Ovary (tissue), 9 donors: ENCODE measurements around the gene HOMER2. TPM values are rescaled to one million over a fixed set of nuclear protein-coding genes. Genes with fewer than 3 reads are reported as not detected.

ENCODE experiments used
- DNase-seq, 5 donors: peaks; one replicate each; pipeline ENCODE4 v3.0.0-alpha.2; 2019 to 2020
- H3K27ac ChIP-seq, 2 donors: fragments of 200-600 bp; one replicate each; pipeline versions ENCODE4 v1.5.1 to v1.8.0; 2019 to 2022
- H3K27me3 ChIP-seq: fragments of 200-600 bp; one replicate; pipeline ENCODE4 v1.8.0; 2022
- H3K36me3 ChIP-seq: fragments of 200-600 bp; sonication (generic); one replicate; pipeline ENCODE4 v1.5.1; 2019
- H3K4me1 ChIP-seq: one replicate; pipeline ENCODE4 v1.8.1; 2013; ENCODE audit warnings: mild to moderate bottlenecking, moderate library complexity; ENCODE audit not compliant: insufficient read depth
- H3K4me3 ChIP-seq: fragments of 200-600 bp; sonication (generic); one replicate; pipeline ENCODE4 v1.5.1; 2017
- H3K9me3 ChIP-seq, 2 donors: fragments of 200-600 bp in 1 of 2; sonication (generic) in 1 of 2; one replicate each; pipeline versions ENCODE4 v1.5.1 to v1.8.1; 2013 to 2019; ENCODE audit warnings: mild to moderate bottlenecking in 1 of 2, moderate library complexity in 1 of 2
- EP300 ChIP-seq: sonication (generic); formaldehyde crosslinking; IDR thresholded peaks from one replicate; pipeline ENCODE4 v1.6.1; 2017; ENCODE audit warnings: antibody characterized with exemption
- POLR2A ChIP-seq: fragments of 450-650 bp; IDR thresholded peaks from one replicate; pipeline ENCODE4 v1.6.1; 2017; ENCODE audit warnings: antibody characterized with exemption, mild to moderate bottlenecking, moderate library complexity
- WGBS, 3 donors: extraction: QIAGEN DNeasy Blood & Tissue Kit in 1 of 3; methylation state at CpG; one replicate each; pipeline versions ENCODE4 v1.1.5 to v1.1.7; 2013 to 2017; 5-methylcytosine and 5-hydroxymethylcytosine counted together
- intact Hi-C, 4 donors: fragments of 100-400 bp; cut with DNase I; formaldehyde crosslinking; loops; one replicate each; pipeline versions ENCODE4 v1.11.0 to v1.15.1; 2022 to 2023
- polyA plus RNA-seq, 2 donors: library from polyadenylated mRNA; stranded (reverse); fragments of 200-250 nt in 1 of 2; fragments of 350-450 nt in 1 of 2; fragmentation: Illumina TruSeq in 1 of 2; extraction: RNeasy Lipid Tissue Mini Kit (QIAGEN cat#74804) in 1 of 2; gene quantifications; one replicate each; pipeline ENCODE4 v1.2.3, GENCODE V29; 2013 to 2014
- total RNA-seq, 7 donors: library from RNA; depleted of rRNA in 2 of 7; stranded (reverse); fragments of >200 nt in 2 of 7; fragmentation: NEBNext Ultra II Directional in 3 of 7; extraction: Animal tissue kit (Norgen Biotek cat#: 25700) in 3 of 7; gene quantifications; one replicate each; pipeline versions ENCODE4 v1.1.0 to v1.2.4, GENCODE V29; 2016 to 2023
- TF ChIP-seq, protein P1 (sequence below), 3 donors: fragments of 450-650 bp in 2 of 3; fragments of 200-600 bp in 1 of 3; IDR thresholded peaks; one replicate each; pipeline versions ENCODE4 v1.5.1 to v1.8.0; 2016 to 2022; ENCODE audit warnings: antibody characterized with exemption in 3 of 3, mild to moderate bottlenecking in 1 of 3
- donor health status: DM: no; HTN: no; CAD: no; lungs with moderate emphysema.
- donor health status: DM: no; HTN: no; CAD: no.
- donor health status: Bipolar disorder and iron deficiency.
- donor health status: DM: yes; HTN: yes; CAD: no.
- donor health status: DM: no; HTN: no; CAD: no.
- donor health status: DM: yes; HTN: yes; CAD: no.

Gene HOMER2
- total and polyA plus RNA-seq, 9 donors = 3.0 to 60.8 (median 11.0) TPM

GRCh38 chr15:82995938-82996337 lies 43.4 kb upstream of the HOMER2 start:
- WGBS, 3 donors = 57 to 64% (median 59%) methylated on average over 3 of the region's 3 CpGs
- no peaks in the 10 kb centered on the region for H3K27me3 ChIP-seq
- TF ChIP-seq, protein P1, sequence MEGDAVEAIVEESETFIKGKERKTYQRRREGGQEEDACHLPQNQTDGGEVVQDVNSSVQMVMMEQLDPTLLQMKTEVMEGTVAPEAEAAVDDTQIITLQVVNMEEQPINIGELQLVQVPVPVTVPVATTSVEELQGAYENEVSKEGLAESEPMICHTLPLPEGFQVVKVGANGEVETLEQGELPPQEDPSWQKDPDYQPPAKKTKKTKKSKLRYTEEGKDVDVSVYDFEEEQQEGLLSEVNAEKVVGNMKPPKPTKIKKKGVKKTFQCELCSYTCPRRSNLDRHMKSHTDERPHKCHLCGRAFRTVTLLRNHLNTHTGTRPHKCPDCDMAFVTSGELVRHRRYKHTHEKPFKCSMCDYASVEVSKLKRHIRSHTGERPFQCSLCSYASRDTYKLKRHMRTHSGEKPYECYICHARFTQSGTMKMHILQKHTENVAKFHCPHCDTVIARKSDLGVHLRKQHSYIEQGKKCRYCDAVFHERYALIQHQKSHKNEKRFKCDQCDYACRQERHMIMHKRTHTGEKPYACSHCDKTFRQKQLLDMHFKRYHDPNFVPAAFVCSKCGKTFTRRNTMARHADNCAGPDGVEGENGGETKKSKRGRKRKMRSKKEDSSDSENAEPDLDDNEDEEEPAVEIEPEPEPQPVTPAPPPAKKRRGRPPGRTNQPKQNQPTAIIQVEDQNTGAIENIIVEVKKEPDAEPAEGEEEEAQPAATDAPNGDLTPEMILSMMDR (IDR thresholded peaks at IDR 0.05) = no peak
- TF ChIP-seq POLR2A (no peak), EP300 (no peak)
- intact Hi-C loops = loop anchor here in 1 of 4 donors (10.0 kb wide), 1 partner anchor 141 kb away; no protein-coding TSS in a partner anchor
- no peak overlapping the region for H3K27ac ChIP-seq
- H3K36me3 ChIP-seq = no peaks in the 10 kb centered on the region
- no peaks in the 10 kb centered on the region for H3K9me3 ChIP-seq
- DNase-seq = no peak
- H3K4me1 ChIP-seq = no peaks in the 10 kb centered on the region
- no peak overlapping the region for H3K4me3 ChIP-seq

DNA sequence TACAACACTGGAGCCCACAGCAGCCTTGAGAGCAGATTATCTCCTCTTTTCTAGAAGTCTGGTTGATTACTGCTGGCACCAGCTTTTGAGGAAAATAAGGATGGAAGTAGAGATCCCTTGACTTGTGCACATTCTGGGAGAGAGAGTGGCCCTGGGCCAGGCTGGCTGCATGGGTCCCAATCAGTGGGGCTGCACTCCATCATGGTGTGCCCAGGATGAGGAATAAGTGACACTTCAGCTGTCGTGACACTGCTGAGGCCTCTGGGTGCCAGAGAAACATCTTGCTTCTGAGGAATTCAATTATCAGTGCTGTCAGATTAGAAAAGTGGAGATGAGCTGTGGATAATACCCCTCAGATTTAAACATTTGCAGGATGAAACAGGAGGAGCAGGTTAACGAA lies 42.6 kb upstream of the HOMER2 start:
- no peak for DNase-seq
- H3K9me3 ChIP-seq = no peaks in the 10 kb centered on the region
- 86 to 94% (median 87%) methylated on average over 2 of the region's 2 CpGs for WGBS, 3 donors
- no peaks in the 10 kb centered on the region for H3K36me3 ChIP-seq
- no peak overlapping the region for H3K27ac ChIP-seq
- TF ChIP-seq EP300 (no peak), POLR2A (no peak)
- TF ChIP-seq, protein P1 (IDR thresholded peaks at IDR 0.05) = no peak
- no peaks in the 10 kb centered on the region for H3K27me3 ChIP-seq
- no peaks in the 10 kb centered on the region for H3K4me1 ChIP-seq
- no peak overlapping the region for H3K4me3 ChIP-seq
- intact Hi-C loops = loop anchor here in 1 of 4 donors (10.0 kb wide), 1 partner anchor 140 kb away; no protein-coding TSS in a partner anchor

DNA sequence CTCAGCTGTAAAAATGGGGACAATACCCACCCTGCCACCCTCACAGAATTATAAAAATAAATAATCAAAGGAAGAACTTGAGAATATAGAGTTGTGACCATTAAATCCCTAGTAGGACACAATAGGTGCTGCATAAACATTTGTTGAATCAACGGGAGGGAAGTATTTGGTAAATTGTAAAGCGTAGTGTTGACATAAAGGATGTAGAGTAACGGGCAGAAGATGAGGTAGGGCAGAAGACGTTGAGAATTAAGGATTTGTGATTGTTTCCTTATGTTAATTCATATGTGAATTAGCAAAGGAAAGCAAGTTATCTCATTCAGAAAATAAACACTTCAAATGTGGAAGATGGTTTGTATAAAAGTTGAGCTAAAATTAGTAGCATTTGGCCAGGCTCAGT lies 40.6 kb upstream of the HOMER2 start:
- Histone ChIP-seq H3K4me1 (no peaks in the 10 kb centered on the region), H3K9me3 (no peaks in the 10 kb centered on the region), H3K36me3 (no peaks in the 10 kb centered on the region), H3K27ac (no peak overlapping the region), H3K27me3 (no peaks in the 10 kb centered on the region), H3K4me3 (no peak overlapping the region)
- WGBS, 3 donors = 66 to 72% (median 67%) methylated on average over 4 of the region's 4 CpGs
- no peak for DNase-seq
- intact Hi-C loops = loop anchor here in 1 of 4 donors (10.0 kb wide), 1 partner anchor 138 kb away; no protein-coding TSS in a partner anchor
- TF ChIP-seq, protein P1 (IDR thresholded peaks at IDR 0.05) = no peak
- TF ChIP-seq EP300 (no peak), POLR2A (no peak)

GRCh38 chr15:82992436-82992998 lies 40.0 kb upstream of the HOMER2 start:
- DNase-seq = no peak
- H3K27ac ChIP-seq = no peak overlapping the region
- H3K4me3 ChIP-seq = no peak overlapping the region
- intact Hi-C loops = loop anchor here in 1 of 4 donors (10.0 kb wide), 1 partner anchor 138 kb away; no protein-coding TSS in a partner anchor
- no peaks in the 10 kb centered on the region for H3K9me3 ChIP-seq
- H3K27me3 ChIP-seq = no peaks in the 10 kb centered on the region
- 71 to 83% (median 74%) methylated on average over 3 of the region's 3 CpGs for WGBS, 3 donors
- TF ChIP-seq POLR2A (no peak), EP300 (no peak)
- H3K4me1 ChIP-seq = no peaks in the 10 kb centered on the region
- no peaks in the 10 kb centered on the region for H3K36me3 ChIP-seq

- H3K27ac ChIP-seq = no peak overlapping the region
- no peak for DNase-seq
- no peaks in the 10 kb centered on the region for H3K9me3 ChIP-seq
- no peaks in the 10 kb centered on the region for H3K36me3 ChIP-seq
- H3K4me3 ChIP-seq = peak overlapping the region; percentile 87
- TF ChIP-seq, protein P1 (IDR thresholded peaks at IDR 0.05) = no peak
- TF ChIP-seq EP300 (no peak), POLR2A (no peak)
- intact Hi-C loops = loop anchor here in 1 of 4 donors (10.0 kb wide), 1 partner anchor 442 kb away; the partner anchor contains the start of gene RPS17
- no peaks in the 10 kb centered on the region for H3K27me3 ChIP-seq
- 0% methylated on average over 12 of the region's 12 CpGs for WGBS, 3 donors
- H3K4me1 ChIP-seq = peaks cover 7% of the 10 kb centered on the region
These were observed 33.9 kb upstream of the HOMER2 start for GRCh38 chr15:82986442-82986780.
